Ectodermal cell (in vitro differentiated cells): ENCODE measurements around the gene KTN1.

ENCODE experiments used
- H3K27ac ChIP-seq: 2 replicates; pipeline ENCODE4 v1.7.0; 2013; ENCODE audit warnings: mild to moderate bottlenecking, low read depth, low read length; ENCODE audit not compliant: insufficient read depth, poor library complexity, severe bottlenecking
- H3K27me3 ChIP-seq: 2 replicates; pipeline ENCODE4 v1.7.0; 2013; ENCODE audit warnings: mild to moderate bottlenecking, low read length; ENCODE audit not compliant: insufficient read depth, control insufficient read depth, poor library complexity, severe bottlenecking
- H3K36me3 ChIP-seq: one replicate; pipeline ENCODE4 v1.7.0; 2013; ENCODE audit warnings: low read length; ENCODE audit not compliant: control insufficient read depth, insufficient read depth
- H3K4me1 ChIP-seq: one replicate; pipeline ENCODE4 v1.7.0; 2013; ENCODE audit warnings: low read length; ENCODE audit not compliant: control insufficient read depth, insufficient read depth
- H3K4me3 ChIP-seq: 2 replicates; pipeline ENCODE4 v1.7.0; 2013; ENCODE audit warnings: low read depth, low read length, control low read depth; ENCODE audit not compliant: insufficient read depth
- H3K9me3 ChIP-seq: 2 replicates; pipeline ENCODE4 v1.7.0; 2013; ENCODE audit warnings: mild to moderate bottlenecking, low read length, moderate library complexity; ENCODE audit not compliant: control insufficient read depth
- WGBS, 2 experiments: methylation state at CpG; one replicate each; pipeline ENCODE4 v1.1.7; 2013; ENCODE audit warnings: missing lambda C conversion rate in 2 of 2; 5-methylcytosine and 5-hydroxymethylcytosine counted together

KTN1 gene

DNA sequence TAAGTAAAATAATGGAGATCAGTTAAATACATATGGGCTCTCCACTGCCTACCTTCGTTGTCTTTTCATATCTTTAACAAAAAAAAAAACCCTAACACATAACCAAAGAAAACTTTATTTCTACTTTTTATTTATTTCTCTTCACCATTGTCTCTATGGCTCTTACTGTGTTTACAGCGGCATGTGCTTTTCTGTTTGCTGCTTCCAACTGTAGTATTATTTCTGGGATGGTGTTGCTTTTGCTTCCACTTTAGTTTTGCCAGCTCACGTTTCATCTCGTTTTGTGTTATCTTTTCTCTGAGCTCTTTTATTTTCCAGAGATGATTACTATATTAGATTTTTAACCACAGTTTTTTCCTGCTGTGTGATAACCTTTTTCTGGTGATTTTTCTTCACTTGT is 46.1 kb downstream of the KTN1 start:
- Histone ChIP-seq H3K4me1 (peaks cover 5% of the 10 kb centered on the region), H3K4me3 (no peak overlapping the region), H3K27me3 (no peaks in the 10 kb centered on the region), H3K27ac (no peak overlapping the region), H3K9me3 (no peaks in the 10 kb centered on the region), H3K36me3 (peaks cover 4% of the 10 kb centered on the region)
- 91 to 94% methylated on average over 4 of the region's 4 CpGs for WGBS, 2 experiments

DNA sequence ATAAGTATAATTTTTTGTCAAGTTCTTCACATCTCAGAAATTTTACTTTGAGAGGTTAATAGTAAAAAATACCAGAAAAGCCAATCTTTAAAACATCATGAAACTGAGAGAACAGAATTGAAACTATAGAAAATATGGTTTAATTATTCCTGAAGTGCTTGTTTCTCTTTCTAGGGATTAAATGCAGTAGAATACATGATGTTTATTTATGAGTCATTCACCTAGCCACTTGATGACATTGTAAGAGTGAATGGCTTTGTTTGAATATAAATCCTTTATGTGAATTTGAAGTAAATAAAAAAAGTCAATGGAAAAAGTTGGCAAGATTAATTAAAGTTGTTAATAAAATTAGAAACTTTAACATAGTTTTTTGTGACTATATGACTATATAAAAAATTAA is 48.4 kb downstream of the KTN1 start:
- peaks cover 5% of the 10 kb centered on the region for H3K4me1 ChIP-seq
- no peaks in the 10 kb centered on the region for H3K9me3 ChIP-seq
- no peak overlapping the region for H3K27ac ChIP-seq
- H3K4me3 ChIP-seq, result no peak overlapping the region
- H3K36me3 ChIP-seq, result peaks cover 3% of the 10 kb centered on the region
- H3K27me3 ChIP-seq, result no peaks in the 10 kb centered on the region

DNA sequence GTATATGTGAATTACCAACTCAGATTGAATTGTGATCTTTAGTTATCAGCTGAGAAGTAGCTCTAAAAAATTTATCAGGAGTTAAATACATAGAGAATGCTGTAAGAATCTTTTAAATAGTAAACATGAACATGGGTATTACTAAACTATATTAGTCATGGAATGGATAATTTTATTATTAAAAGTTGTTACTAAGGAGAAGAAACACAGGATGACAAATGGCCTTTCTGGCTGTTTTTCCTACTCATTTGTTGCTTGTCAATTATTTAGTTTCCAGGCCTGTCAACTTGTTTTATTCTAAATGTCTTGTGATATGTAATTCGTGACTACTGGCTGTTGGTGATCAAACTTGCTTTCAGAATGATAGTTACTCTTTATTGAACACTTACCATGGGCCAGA is 58.7 kb downstream of the KTN1 start:
- 89% methylated on average over 1 of the region's 1 CpG; no CpG with 5 or more reads in 1 of the 2 experiments for WGBS, 2 experiments
- Histone ChIP-seq H3K27me3 (no peaks in the 10 kb centered on the region), H3K36me3 (peaks cover 23% of the 10 kb centered on the region), H3K4me1 (no peaks in the 10 kb centered on the region), H3K9me3 (no peaks in the 10 kb centered on the region), H3K4me3 (no peak overlapping the region), H3K27ac (no peak overlapping the region)

DNA sequence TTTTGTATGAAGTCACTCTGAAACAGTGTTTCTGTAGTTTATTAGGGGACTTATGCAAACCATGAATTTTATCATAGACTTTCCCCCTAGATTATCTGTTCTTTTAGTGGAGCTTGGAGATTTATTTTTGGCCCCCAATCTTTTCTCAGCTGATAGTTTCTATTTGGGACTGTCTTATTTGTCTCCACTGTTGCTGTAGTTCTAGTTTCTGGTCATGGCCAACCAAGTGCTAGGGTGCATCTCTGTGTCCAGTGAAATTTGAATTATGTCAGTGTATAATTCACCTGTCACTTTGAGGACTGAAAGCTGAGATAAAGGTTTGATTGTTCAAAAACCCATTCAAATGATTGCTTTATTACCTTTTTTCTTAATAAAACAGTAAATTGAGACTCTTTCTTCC is 61.3 kb downstream of the KTN1 start:
- no peaks in the 10 kb centered on the region for H3K27me3 ChIP-seq
- no peaks in the 10 kb centered on the region for H3K4me1 ChIP-seq
- peaks cover 15% of the 10 kb centered on the region for H3K36me3 ChIP-seq
- no peak overlapping the region for H3K27ac ChIP-seq
- H3K9me3 ChIP-seq, result no peaks in the 10 kb centered on the region
- no peak overlapping the region for H3K4me3 ChIP-seq

DNA sequence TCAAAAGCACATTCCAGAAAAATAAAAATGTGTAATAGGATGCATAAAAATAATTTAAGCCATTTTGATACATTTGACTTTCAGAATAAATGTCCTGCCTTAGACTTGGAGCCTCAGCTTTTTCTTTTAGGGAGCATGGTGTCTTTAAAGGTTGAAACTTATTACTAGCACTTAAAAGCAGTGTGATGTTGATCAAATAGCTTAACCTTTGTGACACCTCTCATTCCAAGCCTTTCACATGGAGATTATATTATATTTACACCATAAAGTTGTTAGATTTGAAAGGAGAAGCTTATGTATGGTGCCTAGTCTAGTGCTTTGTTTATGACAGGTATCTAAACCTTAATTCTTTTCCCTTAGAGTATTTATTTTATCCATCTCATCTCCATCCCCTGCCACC is 61.9 kb downstream of the KTN1 start:
- H3K36me3 ChIP-seq, result peaks cover 10% of the 10 kb centered on the region
- no peaks in the 10 kb centered on the region for H3K27me3 ChIP-seq
- H3K27ac ChIP-seq, result no peak overlapping the region
- H3K9me3 ChIP-seq, result no peaks in the 10 kb centered on the region
- H3K4me1 ChIP-seq, result no peaks in the 10 kb centered on the region
- H3K4me3 ChIP-seq, result no peak overlapping the region

DNA sequence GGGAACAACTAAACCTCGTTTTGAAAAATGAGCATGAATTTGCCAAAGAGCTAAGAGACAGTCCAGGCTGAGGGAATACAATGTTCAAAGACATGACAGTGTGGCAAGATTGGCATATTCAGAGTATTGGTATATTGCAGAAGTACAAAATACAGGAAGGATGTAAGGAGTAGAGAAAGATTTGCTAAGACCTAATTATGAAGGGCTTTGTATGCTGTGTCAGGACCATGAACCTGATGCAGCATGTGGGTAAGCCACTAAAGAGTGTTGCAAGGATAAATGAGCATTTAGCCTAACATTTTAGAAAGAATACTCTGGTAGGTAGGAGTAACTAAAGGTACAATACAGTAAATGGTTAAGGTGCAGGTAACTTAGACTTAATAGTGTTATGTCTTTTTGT is 65.1 kb downstream of the KTN1 start:
- WGBS, 2 experiments, result 90 to 98% methylated on average over 1 of the region's 1 CpG
- Histone ChIP-seq H3K4me3 (no peak overlapping the region), H3K27ac (no peak overlapping the region), H3K4me1 (no peaks in the 10 kb centered on the region), H3K27me3 (no peaks in the 10 kb centered on the region), H3K36me3 (peaks cover 14% of the 10 kb centered on the region), H3K9me3 (no peaks in the 10 kb centered on the region)

DNA sequence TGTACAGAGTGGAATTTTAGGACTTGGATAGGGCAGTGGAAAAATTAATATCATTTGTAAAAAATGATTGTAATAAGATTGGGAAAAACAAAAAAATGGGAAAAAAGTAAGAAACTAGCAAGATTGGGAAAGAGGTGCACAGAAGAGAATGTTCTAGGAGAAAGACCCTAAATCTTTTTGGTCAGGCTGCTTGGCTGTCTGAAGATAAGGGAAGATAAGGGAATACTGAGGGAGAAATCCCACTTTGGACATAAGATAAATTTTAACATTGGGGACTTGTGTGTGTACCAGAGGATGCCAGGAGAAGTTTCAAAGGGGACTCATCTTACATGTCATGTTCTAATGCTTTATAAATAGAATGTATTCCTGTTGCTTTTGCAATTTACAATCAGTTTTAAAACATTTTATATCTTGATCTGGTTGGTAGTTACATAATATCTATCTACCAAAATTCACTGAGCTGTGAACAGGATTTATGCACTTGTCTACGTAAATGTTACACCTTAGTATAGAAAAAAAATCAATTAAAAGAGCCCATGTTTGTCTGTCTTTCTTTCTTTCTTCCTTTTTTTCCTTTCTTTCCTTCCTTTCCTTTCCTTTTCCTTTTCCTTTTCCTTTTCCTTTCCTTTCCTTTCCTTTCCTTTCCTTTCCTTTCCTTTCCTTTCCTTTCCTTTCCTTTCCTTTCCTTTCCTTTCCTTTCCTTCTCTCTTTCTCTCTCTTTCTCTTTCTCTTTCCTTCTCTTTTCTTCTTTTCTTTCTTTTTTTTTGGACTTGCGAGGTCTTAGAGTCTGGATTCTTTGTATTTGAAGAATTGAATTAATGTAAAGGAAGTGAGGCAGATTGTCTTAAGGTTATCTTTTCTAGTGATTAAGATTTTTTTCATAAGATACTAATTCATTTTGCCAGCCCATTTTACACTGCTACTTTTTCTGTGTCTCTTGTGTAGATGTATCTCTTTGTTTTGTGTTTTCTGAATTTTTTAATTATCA is 66.1 kb downstream of the KTN1 start:
- WGBS, 2 experiments, result 75 to 94% methylated on average over 1 of the region's 2 CpGs
- Histone ChIP-seq H3K27ac (no peak overlapping the region), H3K27me3 (no peaks in the 10 kb centered on the region), H3K9me3 (no peaks in the 10 kb centered on the region), H3K4me3 (no peak overlapping the region), H3K4me1 (no peaks in the 10 kb centered on the region), H3K36me3 (peaks cover 20% of the 10 kb centered on the region)

DNA sequence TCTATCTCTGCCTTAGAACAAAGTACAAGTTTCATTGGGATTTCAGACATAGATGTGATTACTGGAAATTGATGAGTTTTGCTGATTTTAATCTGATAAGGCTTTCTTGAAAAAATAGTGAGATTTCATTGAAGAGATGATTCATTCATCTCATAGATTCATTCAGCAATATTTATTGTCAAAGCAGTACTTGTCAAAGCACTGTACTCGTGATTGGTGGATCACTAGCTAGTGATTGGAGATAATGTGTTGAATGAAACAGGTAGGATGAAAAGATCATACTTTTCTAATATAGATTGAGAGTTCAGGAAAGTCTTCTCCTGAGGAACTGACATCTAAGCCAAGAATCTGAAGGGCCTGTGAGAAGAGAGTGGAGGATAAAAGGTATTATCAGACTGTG is 71.0 kb downstream of the KTN1 start:
- H3K27ac ChIP-seq, result no peak overlapping the region
- H3K4me3 ChIP-seq, result no peak overlapping the region
- WGBS, 2 experiments, result 100% methylated on average over 1 of the region's 1 CpG
- no peaks in the 10 kb centered on the region for H3K27me3 ChIP-seq
- no peaks in the 10 kb centered on the region for H3K4me1 ChIP-seq
- H3K9me3 ChIP-seq, result no peaks in the 10 kb centered on the region
- H3K36me3 ChIP-seq, result peaks cover 28% of the 10 kb centered on the region

DNA sequence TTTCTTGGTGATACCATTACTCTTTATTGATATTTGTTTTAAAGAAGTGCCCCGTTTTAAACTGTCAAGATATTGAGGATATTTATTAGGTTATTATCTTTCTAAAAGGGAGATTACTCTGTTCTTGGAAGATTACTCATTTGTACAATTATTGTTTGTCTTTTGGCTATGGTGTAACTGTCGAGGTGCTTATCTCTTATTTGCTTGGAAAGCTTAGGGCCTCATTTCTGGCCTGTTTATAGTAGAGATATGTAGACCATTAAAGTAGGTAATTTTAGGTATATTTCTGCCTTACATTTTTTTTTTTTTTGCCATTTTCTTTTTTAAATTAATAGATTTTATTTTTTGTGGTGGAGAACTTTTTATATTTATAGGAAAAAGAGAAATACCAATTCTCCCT is 74.2 kb downstream of the KTN1 start:
- Histone ChIP-seq H3K27ac (no peak overlapping the region), H3K9me3 (no peaks in the 10 kb centered on the region), H3K36me3 (peaks cover 27% of the 10 kb centered on the region), H3K27me3 (no peaks in the 10 kb centered on the region), H3K4me1 (no peaks in the 10 kb centered on the region), H3K4me3 (no peak overlapping the region)
- 84 to 93% methylated on average over 2 of the region's 2 CpGs for WGBS, 2 experiments

DNA sequence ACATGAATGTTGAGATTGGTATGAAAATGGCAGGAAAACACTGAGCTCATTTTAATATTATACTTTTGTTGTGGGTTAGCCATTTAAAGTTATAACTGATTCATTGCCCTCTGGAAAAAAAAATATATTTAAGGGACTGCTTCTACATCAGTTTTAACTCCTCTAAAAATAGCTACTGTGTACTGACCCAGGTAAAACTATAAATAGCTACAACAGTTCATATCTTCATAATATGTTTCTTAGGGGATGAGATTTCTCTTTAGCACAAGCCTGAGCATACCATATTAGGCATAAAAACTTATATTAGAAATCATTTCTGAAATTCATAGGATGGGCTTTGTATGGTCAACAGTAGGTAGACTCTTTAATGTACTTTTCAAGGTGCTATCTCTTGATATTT is 81.0 kb downstream of the KTN1 start:
- H3K27ac ChIP-seq, result no peak overlapping the region
- no peaks in the 10 kb centered on the region for H3K27me3 ChIP-seq
- peaks cover 11% of the 10 kb centered on the region for H3K36me3 ChIP-seq
- no peaks in the 10 kb centered on the region for H3K9me3 ChIP-seq
- H3K4me1 ChIP-seq, result no peaks in the 10 kb centered on the region
- H3K4me3 ChIP-seq, result no peak overlapping the region
